Measurements from ENCODE around the gene TRAP1. TPM values are rescaled to one million over a fixed set of nuclear protein-coding genes. Genes with fewer than 3 reads are reported as not detected.

Gene TRAP1
- polyA plus RNA-seq, 1 of the 3 experiments (the other 2 are of a cell fraction): 129 TPM

- CTCF ChIA-PET: no interaction called here
- 93% methylated on average over 3 of the region's 3 CpGs for WGBS (ENCODE audit: low lambda C conversion rate)
- POLR2A ChIA-PET: no interaction called here
- no peaks in the 10 kb centered on the region for H3K9me3 ChIP-seq
- 0 out of 2 replicates have a peak, but pooled peaks cover 5% of the 10 kb centered on the region for H4K20me1 ChIP-seq (ENCODE audit: insufficient read depth)
- no peak overlapping the region for H3K27ac ChIP-seq (ENCODE audit: low read depth in 2 of 2, low read length in 1 of 2)
- H3K4me1 ChIP-seq (ENCODE audit: control insufficient read depth in 1 of 2, insufficient read depth in 2 of 2, low read depth in 1 of 2, low read length in 1 of 2): peaks cover 0 to 6% of the 10 kb centered on the region in 2 experiments; a peak in 1 of 4 replicates
- H2AFZ ChIP-seq (ENCODE audit: low read depth): no peak overlapping the region
- TF ChIP-seq POLR2AphosphoS5 (IDR thresholded peaks at IDR 0.05; ENCODE audit: low read depth, low read length): no peak
- H3F3A ChIP-seq (replicated peaks; ENCODE audit: insufficient read depth): peaks cover 5% of the 10 kb centered on the region
- H3K79me2 ChIP-seq (ENCODE audit: insufficient read depth): peaks cover 38% of the 10 kb centered on the region
- no peaks in the 10 kb centered on the region for H3K9me2 ChIP-seq
- no peak overlapping the region for H3K4me2 ChIP-seq
- no peaks in the 10 kb centered on the region for H3K36me3 ChIP-seq (replicated peaks in 1 of 2; ENCODE audit: control insufficient read depth in 1 of 2, insufficient read depth in 2 of 2, low read length in 1 of 2)
- H3K9ac ChIP-seq: no peak overlapping the region
- DNase-seq: no peak
- no peak overlapping the region for H3K4me3 ChIP-seq (ENCODE audit: low read depth in 2 of 2, low read length in 1 of 2)
- no peaks in the 10 kb centered on the region for H3K27me3 ChIP-seq (ENCODE audit: insufficient read depth)
Measured at GRCh38 chr16:3623642-3624041, 93.7 kb downstream of the TRAP1 start.

GRCh38 chr16:3618769-3619141, 98.6 kb downstream of the TRAP1 start:
- Histone ChIP-seq H2AFZ (ENCODE audit: low read depth) (no peak overlapping the region), H4K20me1 (ENCODE audit: insufficient read depth) (0 out of 2 replicates have a peak, but pooled peaks cover 5% of the 10 kb centered on the region), H3F3A (replicated peaks; ENCODE audit: insufficient read depth) (peaks cover 9% of the 10 kb centered on the region), H3K9me3 (no peaks in the 10 kb centered on the region), H3K79me2 (ENCODE audit: insufficient read depth) (peaks cover 73% of the 10 kb centered on the region), H3K27ac (ENCODE audit: low read depth in 2 of 2, low read length in 1 of 2) (no peak overlapping the region), H3K9me2 (no peaks in the 10 kb centered on the region), H3K4me3 (ENCODE audit: low read depth in 2 of 2, low read length in 1 of 2) (no peak overlapping the region), H3K36me3 (replicated peaks in 1 of 2; ENCODE audit: control insufficient read depth in 1 of 2, insufficient read depth in 2 of 2, low read length in 1 of 2) (peaks cover 0 to 9% of the 10 kb centered on the region in 2 experiments), H3K4me1 (ENCODE audit: control insufficient read depth in 1 of 2, insufficient read depth in 2 of 2, low read depth in 1 of 2, low read length in 1 of 2) (no peaks in the 10 kb centered on the region), H3K27me3 (ENCODE audit: insufficient read depth) (no peaks in the 10 kb centered on the region), H3K9ac (no peak overlapping the region), H3K4me2 (no peak overlapping the region)
- DNase-seq: no peak
- TF ChIP-seq IRF3 (IDR thresholded peaks at IDR 0.05; ENCODE audit: low read depth, low read length) (no peak), RCOR1 (IDR thresholded peaks at IDR 0.05; ENCODE audit: low read length) (no peak), TCF12 (IDR thresholded peaks at IDR 0.05) (no peak), EP300 (IDR thresholded peaks at IDR 0.05; ENCODE audit: borderline replicate concordance in 1 of 2, low read depth in 1 of 2, low read length in 1 of 2) (no peak), POLR2AphosphoS5 (IDR thresholded peaks at IDR 0.05; ENCODE audit: low read depth, low read length) (no peak), RAD21 (IDR thresholded peaks at IDR 0.05; ENCODE audit: low read length) (no peak), YY1 (IDR thresholded peaks at IDR 0.05; ENCODE audit: low read depth) (no peak), JUND (IDR thresholded peaks at IDR 0.05) (no peak)
- TF ChIP-seq, protein P1, sequence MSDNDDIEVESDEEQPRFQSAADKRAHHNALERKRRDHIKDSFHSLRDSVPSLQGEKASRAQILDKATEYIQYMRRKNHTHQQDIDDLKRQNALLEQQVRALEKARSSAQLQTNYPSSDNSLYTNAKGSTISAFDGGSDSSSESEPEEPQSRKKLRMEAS (IDR thresholded peaks at IDR 0.05; ENCODE audit: low read depth): no peak
- 42% methylated on average over 3 of the region's 3 CpGs for WGBS (ENCODE audit: low lambda C conversion rate)
- POLR2A ChIA-PET: interaction anchor here (0.6 kb wide), 1 partner anchor 442 kb away, joined by 4 read pairs; no protein-coding TSS in a partner anchor
- CTCF ChIA-PET: interaction anchor here (0.6 kb wide), 1 partner anchor 1445 kb away, joined by 3 read pairs; no protein-coding TSS in a partner anchor
